ENCODE results near the gene PRSS33.

Gene PRSS33

GRCh38 chr16:2786826-2787151, 571 bp downstream of the PRSS33 start:
- TF ChIP-seq CTCF (conservative IDR thresholded peaks at IDR 0.05; ENCODE audit: low read depth, low read length), result no peak
- H3K4me3 ChIP-seq (ENCODE audit: low read length), result no peak overlapping the region
- DNase-seq (ENCODE audit: low read depth), result no peak

- H3K4me3 ChIP-seq (ENCODE audit: low read length), result no peak overlapping the region
- no peak for TF ChIP-seq CTCF (conservative IDR thresholded peaks at IDR 0.05; ENCODE audit: low read depth, low read length)
- DNase-seq (ENCODE audit: low read depth), result no peak
These were observed 1.1 kb downstream of the PRSS33 start for GRCh38 chr16:2786061-2786825.

- TF ChIP-seq CTCF (conservative IDR thresholded peaks at IDR 0.05; ENCODE audit: low read depth, low read length), result no peak
- H3K4me3 ChIP-seq (ENCODE audit: low read length), result peak overlapping the region; percentile 29
These were observed 2.0 kb downstream of the PRSS33 start for GRCh38 chr16:2785101-2785991.

GRCh38 chr16:2784358-2785100, 2.8 kb downstream of the PRSS33 start:
- no peak overlapping the region for H3K4me3 ChIP-seq (ENCODE audit: low read length)
- DNase-seq (ENCODE audit: low read depth), result no peak
- no peak for TF ChIP-seq CTCF (conservative IDR thresholded peaks at IDR 0.05; ENCODE audit: low read depth, low read length)

More at GRCh38 chr16:2785101-2785991, 2.0 kb downstream of the PRSS33 start:
- DNase-seq (ENCODE audit: low read depth), result no peak

GRCh38 chr16:2783581-2784357, 3.6 kb downstream of the PRSS33 start:
- TF ChIP-seq CTCF (conservative IDR thresholded peaks at IDR 0.05; ENCODE audit: low read depth, low read length), result no peak
- no peak for DNase-seq (ENCODE audit: low read depth)
- no peak overlapping the region for H3K4me3 ChIP-seq (ENCODE audit: low read length)

GRCh38 chr16:2782583-2783351, 4.6 kb downstream of the PRSS33 start:
- TF ChIP-seq CTCF (conservative IDR thresholded peaks at IDR 0.05; ENCODE audit: low read depth, low read length), result no peak
- DNase-seq (ENCODE audit: low read depth), result no peak
- H3K4me3 ChIP-seq (ENCODE audit: low read length), result no peak overlapping the region
